ENCODE results near the gene CHEK1. TPM values are rescaled to one million over a fixed set of nuclear protein-coding genes. Genes with fewer than 3 reads are reported as not detected.

CHEK1 gene
- total RNA-seq, 6 experiments from 2014 or later, result 23.8 to 43.6 (median 39.7) TPM

GRCh38 chr11:125625630-125626287 lies 796 bp downstream of the CHEK1 start:
- peaks cover 54% of the 10 kb centered on the region for H3K4me1 Mint-ChIP-seq (ENCODE audit: low read depth)
- no peak for TF ChIP-seq CTCF (IDR thresholded peaks at IDR 0.05)
- peak overlapping the region; percentile 89 for H3K27ac Mint-ChIP-seq
- peaks cover 17% of the 10 kb centered on the region; the same call in 1 of the 2 replicates for H3K36me3 Mint-ChIP-seq (ENCODE audit: low read depth)
- no peaks in the 10 kb centered on the region for H3K9me3 Mint-ChIP-seq
- H3K4me3 Mint-ChIP-seq, result peak overlapping the region; percentile 93
- peak; percentile 85 for DNase-seq
- peaks cover 10% of the 10 kb centered on the region for H3K27me3 Mint-ChIP-seq (ENCODE audit: insufficient read depth)

- peak; percentile 68 for TF ChIP-seq CTCF (IDR thresholded peaks at IDR 0.05)
- Mint-ChIP-seq H3K4me1 (ENCODE audit: low read depth) (peaks cover 47% of the 10 kb centered on the region), H3K4me3 (peak overlapping the region; percentile 93), H3K36me3 (ENCODE audit: low read depth) (peaks cover 10% of the 10 kb centered on the region; the same call in 1 of the 2 replicates), H3K9me3 (no peaks in the 10 kb centered on the region), H3K27ac (peak overlapping the region; percentile 89), H3K27me3 (ENCODE audit: insufficient read depth) (peaks cover 10% of the 10 kb centered on the region)
- DNase-seq, result peak; percentile 81
Measured at GRCh38 chr11:125626288-125626950, 1.5 kb downstream of the CHEK1 start.

GRCh38 chr11:125627236-125627910 lies 2.4 kb downstream of the CHEK1 start:
- Mint-ChIP-seq H3K36me3 (ENCODE audit: low read depth) (peaks cover 4% of the 10 kb centered on the region; the same call in 1 of the 2 replicates), H3K4me3 (peak overlapping the region; percentile 93), H3K9me3 (no peaks in the 10 kb centered on the region), H3K27ac (peak overlapping the region; percentile 89), H3K4me1 (ENCODE audit: low read depth) (peaks cover 38% of the 10 kb centered on the region), H3K27me3 (ENCODE audit: insufficient read depth) (peaks cover 10% of the 10 kb centered on the region)
- no peak for TF ChIP-seq CTCF (IDR thresholded peaks at IDR 0.05)
- no peak for DNase-seq

GRCh38 chr11:125637840-125638239 lies 12.9 kb downstream of the CHEK1 start:
- Mint-ChIP-seq H3K36me3 (ENCODE audit: low read depth) (peaks cover 18% of the 10 kb centered on the region), H3K27ac (no peak overlapping the region), H3K27me3 (ENCODE audit: insufficient read depth) (no peaks in the 10 kb centered on the region), H3K9me3 (no peaks in the 10 kb centered on the region), H3K4me1 (ENCODE audit: low read depth) (no peaks in the 10 kb centered on the region), H3K4me3 (no peak overlapping the region)
- TF ChIP-seq CTCF (IDR thresholded peaks at IDR 0.05), result no peak
- DNase-seq, result no peak

GRCh38 chr11:125638315-125638714 lies 13.4 kb downstream of the CHEK1 start:
- H3K4me3 Mint-ChIP-seq, result no peak overlapping the region
- H3K36me3 Mint-ChIP-seq (ENCODE audit: low read depth), result peaks cover 18% of the 10 kb centered on the region
- no peak for DNase-seq
- H3K9me3 Mint-ChIP-seq, result no peaks in the 10 kb centered on the region
- H3K4me1 Mint-ChIP-seq (ENCODE audit: low read depth), result no peaks in the 10 kb centered on the region
- H3K27ac Mint-ChIP-seq, result no peak overlapping the region; the same call in 1 of the 2 replicates
- TF ChIP-seq CTCF (IDR thresholded peaks at IDR 0.05), result no peak
- H3K27me3 Mint-ChIP-seq (ENCODE audit: insufficient read depth), result no peaks in the 10 kb centered on the region

All from HFFc6 (cell line).